SH-SY5Y (cell line): ENCODE data around the gene OR51A4.

Experiments
- GATA2 ChIP-seq: IDR thresholded peaks from 2 replicates; pipeline ENCODE4 v1.6.1; 2011; ENCODE audit warnings: mild to moderate bottlenecking, low read depth, low read length
- GATA3 ChIP-seq: IDR thresholded peaks from 2 replicates; pipeline ENCODE4 v1.6.1; 2011; ENCODE audit warnings: low read depth, mild to moderate bottlenecking, low read length, moderate library complexity

DNA sequence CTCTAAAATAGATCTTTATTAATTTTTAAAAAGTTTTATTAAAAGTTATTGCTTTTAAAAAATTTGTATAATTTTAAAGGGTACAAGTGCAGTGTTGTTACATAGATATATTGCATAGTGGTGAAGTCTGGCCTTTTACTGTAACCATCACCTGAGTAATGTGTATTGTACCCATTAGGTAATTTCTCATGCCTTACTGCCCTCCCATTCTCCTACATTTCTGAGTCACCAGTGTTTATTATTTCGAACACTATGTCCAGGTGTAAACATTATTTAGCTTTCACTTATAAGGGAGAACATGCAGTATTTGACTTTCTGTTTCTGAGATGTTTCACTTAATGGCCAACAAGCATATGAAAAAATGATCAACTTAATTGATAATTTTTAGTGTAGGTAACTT lies 25.6 kb downstream of the OR51A4 start:
- TF ChIP-seq GATA3 (no peak), GATA2 (no peak)
